Measurements from ENCODE around the gene OR4A15. TPM values are rescaled to one million over a fixed set of nuclear protein-coding genes. Genes with fewer than 3 reads are reported as not detected.

OR4A15 gene
- not detected for polyA plus RNA-seq

DNA sequence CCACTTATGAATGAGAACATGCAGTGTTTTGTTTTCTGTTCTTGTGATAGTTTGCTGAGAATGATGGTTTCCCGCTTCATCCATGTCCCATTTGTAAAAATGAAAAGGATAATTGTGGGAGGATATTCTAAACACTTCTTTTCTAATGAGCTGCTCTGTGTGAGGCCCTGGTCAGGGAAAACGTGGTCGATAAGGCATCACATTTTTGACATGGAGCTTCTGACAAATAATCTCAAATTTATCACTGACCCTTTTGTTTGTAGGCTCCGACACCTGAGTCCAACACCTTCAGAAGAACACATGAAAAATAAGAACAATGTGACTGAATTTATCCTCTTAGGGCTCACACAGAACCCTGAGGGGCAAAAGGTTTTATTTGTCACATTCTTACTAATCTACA lies at the start of gene OR4A15:
TSS of gene OR4A15 (plus strand) at position 301 of the 400 bp plus-strand sequence. CDS start at position 301, 0 bp downstream.
- H3K4me1 Mint-ChIP-seq, result no peaks in the 10 kb centered on the region
- H3K36me3 Mint-ChIP-seq, result no peaks in the 10 kb centered on the region
- DNase-seq, result no peak
- H3K27ac Mint-ChIP-seq, result no peak within 1 kb of the TSS
- peak within 1 kb of the TSS in 1 of 5 donors; percentile 24 for H3K4me3 Mint-ChIP-seq
- no peaks in the 10 kb centered on the region for H3K27me3 Mint-ChIP-seq (ENCODE audit: low read depth in 3 of 3)
- H3K9me3 Mint-ChIP-seq, result peaks cover 12 to 70% (median 51%) of the 10 kb centered on the region in 6 donors

DNA sequence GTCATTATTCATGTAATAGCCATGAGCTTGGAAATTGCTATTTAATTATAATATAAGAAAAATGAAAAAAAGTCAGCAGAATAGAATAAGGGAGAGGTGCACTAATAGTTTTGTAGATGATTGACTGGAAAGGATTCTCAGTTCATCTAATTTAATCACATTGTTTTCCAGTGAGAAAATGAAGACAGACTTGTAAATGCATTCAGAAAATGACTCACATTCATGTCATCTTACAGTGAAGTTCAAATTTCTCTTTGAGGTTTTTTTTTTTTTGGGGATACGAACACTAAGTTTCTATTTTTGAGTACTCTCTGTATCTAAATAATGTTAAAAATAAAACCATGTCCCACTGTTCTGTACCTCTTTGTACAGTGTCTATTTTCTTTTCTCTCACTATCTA lies 43.3 kb upstream of the OR4A15 start:
- Mint-ChIP-seq H3K4me3 (no peak overlapping the region), H3K36me3 (no peaks in the 10 kb centered on the region), H3K9me3 (peaks cover 4 to 56% (median 34%) of the 10 kb centered on the region in 6 donors), H3K4me1 (no peaks in the 10 kb centered on the region), H3K27ac (no peak overlapping the region), H3K27me3 (ENCODE audit: low read depth in 3 of 3) (peaks cover 0 to 2% (median 0%) of the 10 kb centered on the region in 3 donors)
- no peak for DNase-seq

DNA sequence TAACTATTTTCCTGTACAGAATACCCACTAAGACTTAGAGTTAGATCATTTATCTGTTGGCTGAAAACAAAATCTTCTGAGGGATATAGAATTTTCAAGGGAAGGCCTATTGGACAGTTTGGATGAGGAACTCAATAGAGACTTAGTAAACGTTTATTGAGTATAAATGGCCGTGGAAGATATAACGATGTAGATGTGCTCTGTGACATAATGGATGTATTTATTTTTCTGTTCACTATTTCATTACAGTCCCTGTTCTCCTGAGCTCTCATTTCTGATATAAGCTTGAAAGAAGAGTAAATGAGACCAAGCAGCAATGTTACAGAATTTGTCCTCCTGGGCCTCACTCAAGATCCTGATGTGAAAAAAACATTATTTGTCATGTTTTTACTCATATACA lies 24.9 kb upstream of the OR4A15 start, which contains the start of gene OR4A16:
TSS of gene OR4A16 (plus strand) at position 301 of the 400 bp plus-strand sequence. CDS start at position 301, 0 bp downstream.
- Mint-ChIP-seq H3K9me3 (peaks cover 13 to 48% (median 39%) of the 10 kb centered on the region in 6 donors), H3K4me1 (no peaks in the 10 kb centered on the region), H3K27me3 (ENCODE audit: low read depth in 3 of 3) (no peaks in the 10 kb centered on the region), H3K27ac (no peak within 1 kb of the TSS), H3K36me3 (no peaks in the 10 kb centered on the region), H3K4me3 (no peak within 1 kb of the TSS)
- no peak for DNase-seq

DNA sequence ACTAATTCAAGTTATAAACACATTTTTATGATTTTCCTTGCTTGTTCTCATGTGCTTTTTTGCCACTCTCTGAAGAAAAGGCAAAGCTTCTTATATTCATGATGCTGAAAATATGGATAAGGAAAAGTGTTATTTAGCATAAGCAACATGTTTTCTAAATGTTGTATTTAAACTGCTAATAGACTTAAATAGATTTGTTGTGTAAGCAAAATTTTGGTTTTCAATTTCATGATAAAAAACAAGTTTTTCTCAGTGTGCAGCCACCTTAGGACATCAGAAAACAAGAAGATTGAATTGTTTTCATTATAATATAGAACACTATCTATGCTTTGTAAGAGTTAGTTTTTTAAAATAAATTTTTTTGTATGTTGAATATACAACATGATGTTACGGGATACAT lies 22.5 kb upstream of the OR4A15 start:
- Mint-ChIP-seq H3K27ac (no peak overlapping the region), H3K4me1 (no peaks in the 10 kb centered on the region), H3K27me3 (ENCODE audit: low read depth in 3 of 3) (no peaks in the 10 kb centered on the region), H3K9me3 (peaks cover 16 to 51% (median 38%) of the 10 kb centered on the region in 6 donors), H3K4me3 (no peak overlapping the region), H3K36me3 (no peaks in the 10 kb centered on the region)
- no peak for DNase-seq

DNA sequence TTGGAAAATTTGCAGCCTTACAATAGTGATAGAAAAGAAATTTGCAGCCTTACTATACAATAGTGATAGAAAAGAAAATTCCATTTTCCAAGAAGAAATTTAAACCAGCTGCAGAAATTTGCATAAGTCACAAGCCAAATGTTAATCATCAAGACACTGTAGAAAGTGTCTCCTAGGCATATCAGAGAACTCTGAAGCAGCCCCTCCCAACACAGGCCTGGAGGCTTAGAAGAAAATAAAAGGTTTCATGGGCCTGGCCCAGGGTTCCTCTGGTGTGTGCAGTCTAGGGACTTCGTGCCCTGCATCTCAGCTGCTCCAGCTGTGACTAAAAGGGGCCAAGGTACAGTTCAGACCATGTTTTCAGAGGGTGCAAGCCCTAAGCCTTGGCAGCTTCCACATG lies 18.7 kb upstream of the OR4A15 start:
- no peak overlapping the region for H3K27ac Mint-ChIP-seq
- H3K27me3 Mint-ChIP-seq (ENCODE audit: low read depth in 3 of 3), result no peaks in the 10 kb centered on the region
- no peak overlapping the region for H3K4me3 Mint-ChIP-seq
- no peaks in the 10 kb centered on the region for H3K36me3 Mint-ChIP-seq
- H3K4me1 Mint-ChIP-seq, result no peaks in the 10 kb centered on the region
- peaks cover 3 to 52% (median 30%) of the 10 kb centered on the region in 6 donors for H3K9me3 Mint-ChIP-seq
- DNase-seq, result no peak

DNA sequence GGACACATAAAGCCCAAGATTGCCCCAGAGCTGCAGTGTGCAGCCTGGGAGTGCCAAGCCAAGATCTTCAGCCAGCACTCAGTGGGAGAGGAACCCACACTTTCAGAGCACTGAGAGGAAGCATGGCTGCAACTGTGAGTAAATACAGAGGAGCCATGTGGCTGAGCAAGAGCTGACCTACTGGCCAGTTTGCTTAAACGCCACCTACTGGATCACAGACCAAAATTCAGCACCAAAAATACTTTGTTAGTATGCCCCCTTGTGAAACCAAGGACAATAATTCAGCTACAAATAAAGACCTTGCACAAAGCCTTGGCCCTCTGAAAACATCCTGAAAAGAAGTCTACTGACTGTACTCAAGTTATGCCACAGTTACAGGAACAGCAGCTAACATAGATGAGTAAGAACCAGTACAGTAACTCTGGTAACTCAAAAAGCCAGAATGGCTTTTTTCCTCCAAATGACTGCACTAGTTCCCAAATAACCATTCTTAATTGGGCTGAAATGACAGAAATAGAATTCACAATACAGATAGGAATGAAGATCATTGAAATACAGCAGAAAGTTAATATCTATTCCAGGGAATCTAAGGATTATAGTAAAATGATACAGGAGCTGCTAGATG lies 10.1 kb upstream of the OR4A15 start:
- Mint-ChIP-seq H3K27ac (no peak overlapping the region), H3K27me3 (ENCODE audit: low read depth in 3 of 3) (no peaks in the 10 kb centered on the region), H3K4me1 (no peaks in the 10 kb centered on the region), H3K36me3 (no peaks in the 10 kb centered on the region), H3K4me3 (no peak overlapping the region), H3K9me3 (peaks cover 7 to 70% (median 48%) of the 10 kb centered on the region in 6 donors)
- no peak for DNase-seq

DNA sequence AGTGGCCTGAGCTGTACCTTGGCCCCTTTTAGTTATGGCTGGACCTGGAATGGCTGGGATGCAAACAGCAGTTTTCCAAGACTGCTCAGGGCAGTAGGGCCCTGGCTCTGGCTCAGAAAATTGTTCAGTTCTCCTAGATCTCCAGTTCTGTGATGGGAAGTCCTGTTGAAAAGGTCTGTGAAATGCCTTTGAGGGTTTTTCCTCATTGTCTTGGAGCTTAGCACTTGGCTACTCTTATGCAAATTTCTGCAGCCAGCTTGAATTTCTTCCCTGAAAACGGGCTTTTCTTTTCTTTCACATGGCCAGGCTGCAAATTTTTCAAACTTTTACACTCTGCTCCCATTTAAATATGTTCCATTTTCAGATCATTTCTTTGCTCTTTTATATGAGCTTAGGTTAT lies 33.2 kb downstream of the OR4A15 start:
- Mint-ChIP-seq H3K4me1 (no peaks in the 10 kb centered on the region), H3K36me3 (peaks cover 0 to 5% (median 0%) of the 10 kb centered on the region in 3 donors), H3K4me3 (no peak overlapping the region), H3K9me3 (peaks cover 13 to 65% (median 54%) of the 10 kb centered on the region in 6 donors), H3K27ac (no peak overlapping the region), H3K27me3 (ENCODE audit: low read depth in 3 of 3) (peaks cover 0 to 4% (median 0%) of the 10 kb centered on the region in 3 donors)
- no peak for DNase-seq

Other genes with a start within 250 kb of the OR4A15 start
- not detected for gene TRIM48, start 105.8 kb upstream of the OR4A15 start, polyA plus RNA-seq
- not detected for gene OR4A16, start 24.8 kb upstream of the OR4A15 start, polyA plus RNA-seq
- not detected for gene OR4C15, start 186.5 kb downstream of the OR4A15 start, polyA plus RNA-seq
- not detected for gene OR4C16, start 204.2 kb downstream of the OR4A15 start, polyA plus RNA-seq
- gene OR4C11, start 239.7 kb downstream of the OR4A15 start, polyA plus RNA-seq, result not detected